OCI-LY1 (cell line): ENCODE results near the gene C1orf105.

Source experiments
- H2AFZ ChIP-seq: fragments of 200-600 bp; sonication (generic), shearing (Covaris generic); 2 replicates; pipeline ENCODE4 v1.6.0; 2014; ENCODE audit warnings: antibody characterized with exemption, mild to moderate bottlenecking, low read length
- H3F3A ChIP-seq: fragments of 200-600 bp; sonication (generic), shearing (Covaris generic); 2 replicates; pipeline ENCODE4 v1.6.0; 2014; ENCODE audit warnings: mild to moderate bottlenecking, antibody characterized with exemption, low read length, moderate library complexity; ENCODE audit not compliant: insufficient read depth
- H3K27ac ChIP-seq: fragments of 200-600 bp; sonication (generic); 2 replicates; pipeline ENCODE4 v1.5.1; 2014; ENCODE audit warnings: low read length, mixed run types, mild to moderate bottlenecking, low read depth; ENCODE audit not compliant: poor library complexity, severe bottlenecking
- H3K27me3 ChIP-seq: fragments of 200-600 bp; sonication (generic); 2 replicates; pipeline ENCODE4 v1.6.0; 2014; ENCODE audit warnings: antibody characterized with exemption, mild to moderate bottlenecking, low read length, moderate library complexity; ENCODE audit not compliant: insufficient read depth
- H3K36me3 ChIP-seq: fragments of 200-600 bp; sonication (generic); 2 replicates; pipeline ENCODE4 v1.6.1; 2014; ENCODE audit warnings: mild to moderate bottlenecking, antibody characterized with exemption, low read length, moderate library complexity, mixed read lengths; ENCODE audit not compliant: insufficient read depth
- H3K4me1 ChIP-seq: fragments of 200-600 bp; sonication (generic); 2 replicates; pipeline ENCODE4 v1.5.1; 2014; ENCODE audit warnings: mild to moderate bottlenecking, low read length, moderate library complexity; ENCODE audit not compliant: insufficient read depth, severe bottlenecking
- H3K4me2 ChIP-seq: fragments of 200-600 bp; sonication (generic), shearing (Covaris generic); 2 replicates; pipeline ENCODE4 v1.6.1; 2014; ENCODE audit warnings: low read length
- H3K4me3 ChIP-seq: fragments of 200-600 bp; sonication (generic); 2 replicates; pipeline ENCODE4 v1.5.1; 2014; ENCODE audit warnings: low read length, low read depth, mild to moderate bottlenecking, mixed read lengths; ENCODE audit not compliant: poor library complexity, severe bottlenecking
- H3K79me2 ChIP-seq: fragments of 200-600 bp; shearing (Covaris generic); 2 replicates; pipeline ENCODE4 v1.6.1; 2016; ENCODE audit warnings: mixed run types, low read length, mixed read lengths; ENCODE audit not compliant: insufficient read depth
- H3K9ac ChIP-seq: fragments of 200-600 bp; sonication (generic), shearing (Covaris generic); 2 replicates; pipeline ENCODE4 v1.6.1; 2014; ENCODE audit warnings: mild to moderate bottlenecking, low read length, mixed read lengths
- H3K9me2 ChIP-seq: fragments of 200-600 bp; sonication (generic), shearing (Covaris generic); 2 replicates; pipeline ENCODE4 v1.6.1; 2014; ENCODE audit warnings: low read depth, mild to moderate bottlenecking, low read length, mixed read lengths
- H3K9me3 ChIP-seq: fragments of 200-600 bp; shearing (Covaris generic); 2 replicates; pipeline ENCODE4 v1.6.1; 2014; ENCODE audit warnings: low read length, mixed read lengths
- H4K20me1 ChIP-seq: fragments of 200-600 bp; sonication (generic), shearing (Covaris generic); 2 replicates; pipeline ENCODE4 v1.6.0; 2016; ENCODE audit warnings: mild to moderate bottlenecking, low read length; ENCODE audit not compliant: insufficient read depth
- EZH2 ChIP-seq: fragments of 200-600 bp; sonication (generic), shearing (Covaris generic); IDR thresholded peaks from 2 replicates; pipeline ENCODE4 v1.8.0; 2017; ENCODE audit warnings: borderline replicate concordance, mixed run types, mild to moderate bottlenecking, antibody characterized with exemption, low read length, moderate library complexity, mixed read lengths
- TF ChIP-seq, protein P1 (sequence below): fragments of 200-600 bp; sonication (generic), shearing (Covaris generic); IDR thresholded peaks from 2 replicates; pipeline ENCODE4 v1.5.1; 2017; ENCODE audit warnings: mild to moderate bottlenecking, antibody characterized with exemption, low read length, moderate library complexity, mixed read lengths

C1orf105 gene

DNA sequence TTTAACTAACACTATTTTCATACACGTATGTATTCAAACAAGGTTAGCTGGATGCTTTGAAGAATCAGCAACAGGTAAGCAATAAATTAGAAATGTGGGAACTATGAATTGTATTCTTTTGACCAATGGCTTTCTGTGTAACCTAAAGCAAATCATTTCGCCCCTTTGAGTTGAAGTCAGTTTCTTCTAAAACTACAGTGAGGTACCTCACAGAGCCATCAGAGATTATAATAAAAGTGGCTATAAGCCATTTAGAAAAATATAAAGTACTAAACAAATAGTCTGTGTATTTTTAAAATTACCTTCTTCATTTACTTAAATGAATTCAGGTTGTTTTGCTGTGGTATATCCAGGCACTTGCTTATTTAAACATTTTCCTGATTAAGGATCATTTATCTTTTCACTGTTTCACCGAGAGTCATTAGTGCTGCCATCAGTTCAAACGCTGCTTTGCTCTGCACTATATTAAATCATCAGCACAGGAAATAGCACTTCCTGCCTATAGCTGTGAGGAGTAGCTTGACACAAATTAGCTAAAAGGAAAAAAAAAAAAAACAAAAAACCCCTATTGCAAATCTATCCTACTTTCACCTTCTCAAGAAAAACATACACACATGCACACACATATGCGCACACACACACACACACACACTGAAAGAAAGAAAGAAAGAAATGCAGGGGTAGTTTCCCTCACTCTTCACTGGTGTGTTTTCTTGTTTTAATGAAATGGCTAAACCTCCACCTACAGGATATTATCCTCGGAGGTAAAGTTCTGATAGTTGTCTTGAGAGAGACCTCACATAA, 39.8 kb upstream of the C1orf105 start:
- Histone ChIP-seq H3K9me3 (no peaks in the 10 kb centered on the region), H3K4me1 (peaks cover 42% of the 10 kb centered on the region), H3K9me2 (no peaks in the 10 kb centered on the region), H2AFZ (peak overlapping the region; percentile 31; the same call in 1 of the 2 replicates), H3K4me3 (peak overlapping the region; percentile 42), H3F3A (no peaks in the 10 kb centered on the region), H3K4me2 (peak overlapping the region; percentile 66), H4K20me1 (no peaks in the 10 kb centered on the region), H3K36me3 (no peaks in the 10 kb centered on the region), H3K79me2 (no peaks in the 10 kb centered on the region), H3K27me3 (no peaks in the 10 kb centered on the region), H3K27ac (peak overlapping the region; percentile 88), H3K9ac (peak overlapping the region; percentile 58)
- TF ChIP-seq EZH2: no peak
- TF ChIP-seq, protein P1, sequence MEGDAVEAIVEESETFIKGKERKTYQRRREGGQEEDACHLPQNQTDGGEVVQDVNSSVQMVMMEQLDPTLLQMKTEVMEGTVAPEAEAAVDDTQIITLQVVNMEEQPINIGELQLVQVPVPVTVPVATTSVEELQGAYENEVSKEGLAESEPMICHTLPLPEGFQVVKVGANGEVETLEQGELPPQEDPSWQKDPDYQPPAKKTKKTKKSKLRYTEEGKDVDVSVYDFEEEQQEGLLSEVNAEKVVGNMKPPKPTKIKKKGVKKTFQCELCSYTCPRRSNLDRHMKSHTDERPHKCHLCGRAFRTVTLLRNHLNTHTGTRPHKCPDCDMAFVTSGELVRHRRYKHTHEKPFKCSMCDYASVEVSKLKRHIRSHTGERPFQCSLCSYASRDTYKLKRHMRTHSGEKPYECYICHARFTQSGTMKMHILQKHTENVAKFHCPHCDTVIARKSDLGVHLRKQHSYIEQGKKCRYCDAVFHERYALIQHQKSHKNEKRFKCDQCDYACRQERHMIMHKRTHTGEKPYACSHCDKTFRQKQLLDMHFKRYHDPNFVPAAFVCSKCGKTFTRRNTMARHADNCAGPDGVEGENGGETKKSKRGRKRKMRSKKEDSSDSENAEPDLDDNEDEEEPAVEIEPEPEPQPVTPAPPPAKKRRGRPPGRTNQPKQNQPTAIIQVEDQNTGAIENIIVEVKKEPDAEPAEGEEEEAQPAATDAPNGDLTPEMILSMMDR: no peak

DNA sequence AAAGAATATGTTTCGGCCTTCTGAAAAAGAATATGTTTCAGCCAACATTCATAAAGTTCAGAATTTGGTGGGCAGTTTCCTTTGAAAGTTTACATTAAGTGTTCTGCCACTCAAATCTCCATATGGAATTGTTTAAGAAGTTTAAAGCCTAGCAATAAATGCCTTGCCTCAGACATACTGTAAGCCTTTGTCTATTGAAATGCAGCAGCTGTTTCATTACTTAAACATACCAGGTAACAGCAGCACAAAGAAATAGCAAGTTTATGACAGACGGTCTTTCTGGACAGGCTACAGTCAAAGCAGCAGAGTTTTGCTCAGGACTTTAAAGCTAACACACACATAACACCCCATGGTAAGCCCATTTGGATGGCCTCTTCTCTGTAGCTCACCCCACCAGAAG, 38.5 kb upstream of the C1orf105 start:
- Histone ChIP-seq H3K9me2 (no peaks in the 10 kb centered on the region), H3F3A (no peaks in the 10 kb centered on the region), H3K79me2 (no peaks in the 10 kb centered on the region), H3K4me2 (peak overlapping the region; percentile 4; the same call in 1 of the 2 replicates), H3K4me3 (no peak overlapping the region), H3K4me1 (peaks cover 33% of the 10 kb centered on the region), H3K9me3 (no peaks in the 10 kb centered on the region), H3K27me3 (no peaks in the 10 kb centered on the region), H4K20me1 (no peaks in the 10 kb centered on the region), H3K9ac (peak overlapping the region; percentile 11; the same call in 1 of the 2 replicates), H2AFZ (peak overlapping the region; percentile 81), H3K36me3 (no peaks in the 10 kb centered on the region), H3K27ac (peak overlapping the region; percentile 88)
- TF ChIP-seq, protein P1: no peak
- TF ChIP-seq EZH2: no peak

DNA sequence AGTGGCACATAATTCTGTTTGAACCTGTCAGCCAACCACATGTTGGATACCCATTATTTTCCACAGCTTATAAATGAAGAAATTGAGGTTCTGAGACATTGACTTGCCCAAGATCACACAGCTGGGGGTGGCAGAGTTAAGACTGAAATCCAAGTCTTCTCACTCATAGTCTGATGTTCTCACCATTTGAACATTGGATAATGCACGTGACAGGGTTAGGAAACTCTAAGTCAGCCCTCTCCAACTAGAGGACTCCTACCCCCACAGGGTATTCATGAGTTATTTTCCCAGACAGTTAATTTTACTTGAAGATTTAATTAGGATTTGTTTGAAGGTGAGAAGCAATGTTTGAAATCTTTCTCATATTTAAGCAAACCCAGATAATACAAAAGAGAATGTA, 38.1 kb upstream of the C1orf105 start:
- H3F3A ChIP-seq: no peaks in the 10 kb centered on the region
- H3K9me3 ChIP-seq: no peaks in the 10 kb centered on the region
- H3K9ac ChIP-seq: no peak overlapping the region
- no peak overlapping the region for H3K4me2 ChIP-seq
- H3K36me3 ChIP-seq: no peaks in the 10 kb centered on the region
- TF ChIP-seq, protein P1: no peak
- no peak for TF ChIP-seq EZH2
- H3K4me3 ChIP-seq: no peak overlapping the region
- H2AFZ ChIP-seq: peak overlapping the region; percentile 81
- peaks cover 33% of the 10 kb centered on the region for H3K4me1 ChIP-seq
- H3K27ac ChIP-seq: peak overlapping the region; percentile 88
- no peaks in the 10 kb centered on the region for H3K9me2 ChIP-seq
- no peaks in the 10 kb centered on the region for H3K27me3 ChIP-seq
- no peaks in the 10 kb centered on the region for H4K20me1 ChIP-seq
- no peaks in the 10 kb centered on the region for H3K79me2 ChIP-seq
